COLO668 (cell line): ENCODE data around the gene PITPNM3.
"Not testable (repeated sequence)": the region's sequence is repeated elsewhere in the genome, so short reads cannot be mapped to it uniquely, and the experiment has no call there.

Source experiments
- DNase-seq: peaks from one replicate; lab custom pipeline; 2025; ENCODE audit not compliant: unreplicated experiment; lab: John Stamatoyannopoulos, UW

Gene PITPNM3

DNA sequence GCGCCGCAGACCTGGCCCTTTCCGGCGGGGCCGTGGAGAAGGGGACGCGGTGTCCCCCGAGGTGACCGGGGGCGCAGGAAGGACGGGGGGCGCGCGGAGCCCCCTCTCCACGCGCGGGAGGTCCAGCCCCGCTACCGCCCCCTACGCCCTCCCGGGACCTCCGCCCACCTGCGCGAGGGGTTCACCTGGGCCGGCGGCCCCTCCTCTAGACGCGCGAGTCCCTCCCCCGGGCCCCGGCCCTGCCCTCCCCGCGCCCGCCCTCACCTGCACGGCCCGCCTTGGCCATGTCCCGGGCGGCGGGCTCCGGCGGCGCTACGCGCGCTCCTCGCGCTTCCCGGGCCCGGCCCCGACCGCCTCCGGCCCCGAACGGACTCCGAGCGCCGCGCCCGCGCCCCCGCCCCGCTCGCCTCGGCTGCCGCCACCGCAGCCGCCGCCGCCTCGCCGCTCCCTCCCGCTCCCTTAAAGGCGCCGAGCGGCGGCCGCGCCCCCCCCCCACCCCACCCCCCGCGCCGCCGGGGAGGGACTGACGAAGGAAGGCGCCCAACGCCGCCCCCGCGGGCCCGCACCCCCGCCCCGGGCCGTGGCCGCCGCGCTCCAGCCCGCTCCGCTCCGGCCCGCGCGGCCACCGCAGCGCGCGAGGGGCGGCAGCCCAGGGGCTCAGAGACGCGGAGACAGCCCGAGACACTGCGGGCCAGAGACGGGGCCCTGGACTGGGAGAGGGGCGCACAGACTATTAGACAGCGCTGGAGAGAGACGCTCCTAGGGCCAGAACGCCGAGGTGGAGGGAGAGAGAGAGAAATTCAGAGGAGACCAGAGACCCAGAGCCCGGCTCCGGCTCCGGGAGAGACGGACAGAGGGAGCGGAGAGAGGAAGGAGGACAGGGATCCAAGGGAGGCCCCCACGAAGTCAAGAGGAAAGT lies at the start of gene PITPNM3:
PITPNM3 (minus strand) TSS at position 435 of the 919 bp plus-strand sequence; CDS start at position 286, 149 bp downstream.
- peak; percentile 5 for DNase-seq

DNA sequence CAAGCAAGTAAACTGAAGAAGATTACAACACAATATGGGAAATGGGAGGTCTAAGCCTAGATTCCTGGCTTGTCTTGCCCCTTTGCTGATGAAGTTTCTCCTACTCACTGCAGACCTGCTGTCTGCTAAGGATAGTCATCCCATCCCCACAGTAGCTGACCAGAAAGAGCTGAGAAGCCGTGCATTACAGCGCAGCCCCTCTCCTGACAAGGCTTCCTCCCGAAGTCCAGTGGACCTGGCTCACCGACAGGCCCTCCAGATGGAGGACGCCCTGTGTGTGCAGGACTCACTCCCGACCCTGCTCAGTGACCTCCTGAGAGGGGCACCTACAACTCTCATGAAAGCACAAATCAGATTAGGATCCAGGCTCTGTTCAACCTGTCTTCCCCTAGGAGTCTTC lies 48.8 kb upstream of the PITPNM3 start:
- DNase-seq: no peak

DNA sequence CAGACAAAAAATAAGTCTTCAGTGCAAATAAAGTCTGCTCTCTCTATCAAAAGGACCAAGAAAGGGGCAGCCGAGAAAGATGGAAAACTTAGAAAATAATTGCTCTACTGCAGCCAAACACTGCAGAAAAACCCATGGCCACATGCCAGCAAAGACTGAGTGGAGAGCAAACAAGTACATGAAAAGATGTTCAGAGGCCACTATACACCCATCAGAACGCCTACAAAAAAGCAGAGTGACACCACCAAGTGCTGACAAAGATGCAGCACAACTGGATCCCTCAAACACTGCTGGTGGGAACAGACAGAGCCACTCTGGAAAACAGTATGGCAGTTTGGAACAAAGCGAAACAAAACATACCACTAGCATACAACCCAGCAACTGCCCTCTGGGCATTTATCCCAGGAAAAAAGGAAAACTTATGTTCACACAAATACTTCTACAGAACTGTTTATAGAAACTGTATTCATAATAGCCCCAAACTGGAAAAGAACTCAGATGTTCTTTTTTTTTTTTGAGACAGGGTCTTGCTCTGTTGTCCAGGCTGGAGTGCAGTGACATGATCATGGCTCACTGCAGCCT lies 47.5 kb upstream of the PITPNM3 start:
- no peak for DNase-seq

DNA sequence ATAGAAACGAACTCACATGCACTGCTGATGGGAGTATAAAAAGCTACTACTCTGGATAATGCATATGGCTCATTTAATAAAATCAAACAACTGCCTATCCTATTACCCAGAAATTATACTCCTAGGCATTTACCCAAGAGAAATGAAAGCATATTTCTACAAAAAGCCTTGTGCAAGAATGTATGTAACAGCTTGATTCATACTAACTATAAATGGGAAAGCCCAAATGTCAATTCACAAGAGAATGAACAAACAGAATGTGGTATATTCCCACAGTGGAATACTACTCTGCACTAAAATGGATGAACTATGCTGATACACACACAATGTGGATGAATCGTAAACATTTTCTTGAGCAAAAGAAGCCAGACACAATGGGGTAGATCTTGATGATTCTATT lies 45.8 kb upstream of the PITPNM3 start:
- DNase-seq: no peak

DNA sequence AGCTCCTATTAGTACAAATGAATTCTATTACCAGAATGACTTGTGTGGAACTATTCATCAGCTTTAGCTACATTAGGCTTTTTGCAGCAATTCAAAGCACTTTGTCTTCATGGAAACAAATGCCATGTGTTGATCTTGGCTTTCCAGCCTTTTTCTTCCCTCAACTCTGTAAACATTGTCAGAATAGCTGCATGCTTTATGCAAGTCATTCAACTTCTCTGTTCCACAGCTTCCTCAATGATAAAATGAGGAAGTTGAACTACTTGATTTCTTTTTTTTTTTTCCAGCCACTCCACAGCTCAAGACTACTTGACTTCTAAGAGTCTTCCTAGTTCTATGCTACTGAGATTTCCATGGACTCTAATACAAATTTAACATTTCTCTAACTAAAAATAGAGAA lies 43.0 kb upstream of the PITPNM3 start:
- no peak for DNase-seq

DNA sequence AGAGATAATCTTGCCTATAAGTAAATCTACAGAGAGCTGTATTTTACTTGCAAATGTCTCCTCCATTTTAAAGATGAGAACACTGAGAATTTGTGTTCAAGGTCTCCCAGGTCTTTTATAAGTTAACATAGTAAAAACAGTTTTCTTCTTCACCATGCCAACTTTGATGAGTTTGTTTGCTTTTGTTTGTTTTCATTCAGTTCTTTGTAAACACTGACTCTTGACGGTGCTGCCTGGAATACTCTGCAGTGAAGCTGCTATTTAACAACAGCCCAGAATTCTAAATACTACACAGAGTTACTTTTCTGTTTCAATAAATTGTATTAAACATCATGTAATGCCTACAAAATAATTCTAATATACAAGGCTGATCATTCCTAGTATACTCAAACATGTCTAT lies 41.4 kb upstream of the PITPNM3 start:
- no peak for DNase-seq

DNA sequence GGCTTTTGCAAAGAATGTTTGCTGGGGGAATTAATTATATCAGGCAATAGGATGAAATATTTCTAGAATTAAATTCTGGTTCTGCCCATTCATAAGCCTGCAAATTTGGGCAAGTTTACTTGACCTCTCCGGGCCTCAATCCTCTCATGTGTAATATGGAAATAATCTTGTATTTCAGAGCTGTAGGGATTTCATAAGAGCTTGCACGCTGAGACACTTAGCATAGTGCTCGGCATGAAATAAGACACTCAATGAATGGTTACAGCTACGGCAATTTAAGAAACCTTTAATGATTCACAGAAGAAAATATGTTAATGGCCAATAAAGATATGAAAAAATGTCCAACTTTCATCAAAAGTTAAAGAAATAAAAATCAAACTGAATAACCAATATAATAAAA lies 40.6 kb upstream of the PITPNM3 start:
- no peak for DNase-seq

DNA sequence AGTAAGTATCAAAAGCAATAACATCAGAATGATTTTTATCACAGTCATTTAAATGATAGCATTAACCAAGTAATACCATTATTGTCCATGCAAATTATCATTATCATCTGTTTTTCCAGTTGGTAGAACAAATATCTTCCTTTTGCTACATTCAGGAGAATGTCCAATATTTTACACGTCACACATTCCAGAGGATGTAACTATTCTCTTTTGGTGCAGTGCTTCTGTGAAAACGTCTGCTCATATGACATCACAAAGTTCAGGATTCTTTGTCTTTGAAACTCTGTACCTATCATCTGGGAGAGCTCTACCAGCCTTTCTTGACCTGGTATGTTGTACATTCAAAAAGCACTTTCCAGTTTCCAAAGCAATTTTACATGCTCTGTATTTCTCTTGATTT lies 40.2 kb upstream of the PITPNM3 start:
- no peak for DNase-seq

DNA sequence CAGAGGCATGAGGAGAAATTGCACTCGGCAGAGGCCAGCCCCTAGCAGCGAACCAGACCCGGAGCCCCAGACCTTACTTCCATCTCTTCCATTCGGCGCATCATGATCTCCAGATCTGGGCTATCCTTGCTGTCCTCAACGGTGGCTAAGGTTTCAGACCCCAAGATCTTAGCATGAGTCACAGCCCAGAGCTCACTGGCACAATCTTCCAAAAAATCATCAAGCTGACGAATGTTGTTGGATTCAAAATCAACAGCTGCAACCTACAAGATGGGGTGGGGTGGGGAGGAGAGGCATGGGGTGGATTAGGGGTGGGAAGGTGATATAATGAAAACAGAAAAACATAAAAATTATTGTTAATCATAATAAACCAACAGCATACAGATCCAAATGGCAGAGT lies 39.7 kb upstream of the PITPNM3 start:
- no peak for DNase-seq

DNA sequence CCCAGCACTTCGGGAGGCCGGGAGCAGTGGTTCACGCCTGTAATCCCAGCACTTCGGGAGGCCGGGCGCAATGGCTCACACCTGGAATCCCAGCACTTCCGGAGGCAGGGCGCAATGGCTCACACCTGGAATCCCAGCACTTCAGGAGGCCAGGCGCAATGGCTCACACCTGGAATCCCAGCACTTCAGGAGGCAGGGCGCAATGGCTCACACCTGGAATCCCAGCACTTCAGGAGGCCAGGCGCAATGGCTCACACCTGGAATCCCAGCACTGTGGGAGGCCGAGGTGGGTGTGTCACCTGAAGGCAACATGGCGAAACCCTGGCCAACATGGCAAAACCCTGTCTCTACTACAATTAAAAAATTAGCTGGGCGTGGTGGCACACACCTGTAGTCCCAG lies 37.0 kb upstream of the PITPNM3 start:
- not testable (repeated sequence) for DNase-seq

DNA sequence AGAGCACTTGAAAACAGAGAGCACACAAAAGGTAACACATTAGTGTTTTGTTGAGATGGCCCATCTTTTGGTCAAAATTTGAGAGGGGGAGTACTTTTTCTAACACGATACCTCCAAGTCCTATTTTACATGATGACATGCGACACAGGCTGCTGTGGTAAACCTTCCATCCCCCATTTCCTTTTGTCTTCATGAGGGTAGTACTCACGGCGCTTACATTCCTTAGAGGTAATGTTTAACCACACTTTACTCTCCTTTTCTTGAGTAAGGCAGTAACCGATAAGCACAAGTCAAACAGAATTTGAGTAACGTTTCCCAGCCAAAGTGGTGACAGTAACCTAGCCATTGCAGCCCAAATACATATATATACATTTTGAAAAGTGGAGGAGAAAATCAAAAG lies 35.8 kb upstream of the PITPNM3 start:
- DNase-seq: no peak

DNA sequence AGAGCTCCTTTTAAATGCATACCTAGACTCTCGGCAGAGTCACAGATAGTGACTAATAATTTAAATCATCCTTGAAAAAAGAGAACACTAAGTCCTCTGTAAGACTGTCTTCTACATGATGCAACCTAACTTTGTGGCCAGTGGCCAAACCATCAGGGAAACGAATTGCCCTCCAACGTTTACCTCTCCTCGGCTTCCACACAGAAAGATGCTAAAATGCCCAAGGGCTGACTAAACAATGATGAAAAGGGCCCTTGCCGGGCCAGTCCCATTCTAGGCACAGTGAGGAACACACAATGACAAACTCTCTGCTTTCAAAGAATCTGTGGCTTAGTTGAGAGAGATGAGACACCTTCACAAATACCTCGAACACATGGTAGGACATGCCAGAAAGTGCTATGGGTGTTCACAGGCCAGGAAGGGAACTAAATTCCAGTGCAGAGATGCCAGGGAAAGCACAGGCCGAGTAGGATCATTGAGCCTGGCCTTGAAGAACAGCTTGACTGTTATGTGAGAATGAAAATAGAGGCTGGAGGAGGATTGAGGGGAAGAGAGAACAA lies 35.3 kb upstream of the PITPNM3 start:
- DNase-seq: no peak

DNA sequence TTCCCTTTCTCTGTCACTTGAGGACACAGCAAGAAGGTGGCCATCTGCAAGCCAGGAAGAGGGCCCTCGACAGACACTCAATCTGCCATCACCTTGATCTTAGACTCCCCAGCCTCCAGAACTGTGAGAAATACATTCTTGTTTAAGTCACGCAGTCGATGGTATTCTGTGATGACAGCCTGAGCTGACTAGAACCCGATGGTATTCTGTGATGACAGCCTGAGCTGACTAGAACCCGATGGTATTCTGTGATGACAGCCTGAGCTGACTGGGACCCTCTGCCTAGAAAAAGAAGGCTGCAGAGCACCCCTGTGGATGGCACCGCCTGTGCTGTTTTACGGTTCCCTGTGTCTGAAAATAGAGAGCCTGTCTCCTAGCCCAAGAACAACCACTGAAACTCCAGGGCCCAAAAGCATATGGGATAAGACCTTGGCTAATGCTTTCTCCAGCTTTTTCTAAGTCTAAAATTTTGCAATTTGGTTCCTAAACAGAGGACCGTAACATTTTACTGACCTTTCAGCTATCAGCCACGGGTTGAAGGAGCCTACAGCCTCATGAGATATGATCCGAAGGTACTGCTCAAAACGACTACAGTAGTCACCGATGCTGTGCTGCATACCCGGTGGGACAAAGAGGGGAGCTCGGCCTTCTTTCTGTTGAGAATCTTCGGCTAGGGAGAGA lies 33.1 kb upstream of the PITPNM3 start:
- no peak for DNase-seq

DNA sequence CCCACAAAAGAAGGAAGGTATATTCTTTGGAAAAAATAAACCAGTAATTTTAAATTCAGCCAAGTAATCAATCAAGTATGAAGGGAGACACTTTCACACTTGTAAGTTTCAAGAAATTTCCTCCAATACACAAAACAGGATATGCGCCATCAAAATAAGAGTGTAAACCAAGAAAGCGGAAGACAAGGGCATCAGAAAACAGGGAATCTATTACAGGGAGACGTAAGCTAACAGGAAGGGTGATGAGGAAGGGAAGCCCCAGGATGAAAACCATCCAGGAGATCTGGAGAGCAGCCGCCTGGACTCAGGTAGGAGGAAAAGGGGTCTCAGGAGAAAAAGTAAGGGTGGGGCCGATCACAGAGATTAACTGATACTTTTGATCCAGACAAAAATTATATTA lies 31.8 kb upstream of the PITPNM3 start:
- no peak for DNase-seq

DNA sequence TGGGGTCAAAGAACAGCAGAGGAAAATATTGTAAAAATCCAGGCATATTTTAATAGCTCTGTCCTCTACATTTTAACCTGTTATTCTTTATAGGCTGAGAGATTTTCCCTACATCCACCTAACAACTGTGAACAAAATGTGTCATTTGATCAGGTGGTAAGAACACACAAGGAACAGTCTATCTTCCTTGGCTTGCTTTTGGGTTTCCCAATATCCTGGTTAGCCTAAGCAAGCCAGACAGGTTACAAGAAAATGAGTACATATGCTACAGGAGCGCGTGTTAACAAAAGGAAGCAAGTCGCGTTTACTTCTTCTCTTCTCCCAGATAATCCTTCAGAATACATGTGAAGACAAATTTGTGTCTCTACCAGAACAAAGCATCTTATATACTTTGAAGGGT lies 31.0 kb upstream of the PITPNM3 start:
- DNase-seq: no peak

DNA sequence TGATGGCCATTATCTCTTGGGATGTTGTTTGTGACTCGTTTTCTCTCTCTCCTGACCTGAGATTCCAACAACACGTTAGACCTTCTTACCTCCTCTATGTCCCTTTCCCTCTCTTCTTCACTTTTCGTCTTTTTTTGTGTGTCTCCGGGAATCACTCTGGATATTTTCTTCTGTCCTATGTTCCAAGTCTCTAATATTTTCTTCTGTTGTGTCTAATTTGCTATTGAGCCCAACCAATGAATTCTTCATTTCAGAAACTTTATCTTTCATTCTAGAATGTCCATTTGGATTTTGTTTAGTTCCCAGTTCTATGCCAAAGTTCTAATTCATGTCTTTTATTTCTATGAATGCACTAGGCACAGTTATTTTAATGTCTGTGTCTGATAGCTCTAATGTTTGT lies 27.1 kb upstream of the PITPNM3 start:
- no peak for DNase-seq

DNA sequence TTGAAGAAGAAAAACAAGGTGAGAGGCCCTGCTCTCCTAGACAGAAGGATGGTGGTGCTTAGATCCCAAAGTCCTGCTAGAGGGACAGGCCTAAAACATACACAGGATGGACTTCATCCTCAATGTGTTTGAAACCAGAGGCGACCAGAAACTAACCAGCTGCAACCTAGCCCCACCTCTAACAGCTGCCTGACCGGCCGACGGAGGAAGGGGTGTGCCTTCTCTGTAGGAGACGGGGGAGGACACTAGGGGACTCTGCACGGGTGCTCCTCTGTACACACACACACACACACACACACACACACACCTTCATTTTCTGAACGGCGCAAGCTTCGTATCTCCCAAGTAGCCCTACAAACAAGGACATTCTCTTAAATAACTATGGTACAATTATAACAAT lies 24.3 kb upstream of the PITPNM3 start:
- DNase-seq: no peak

DNA sequence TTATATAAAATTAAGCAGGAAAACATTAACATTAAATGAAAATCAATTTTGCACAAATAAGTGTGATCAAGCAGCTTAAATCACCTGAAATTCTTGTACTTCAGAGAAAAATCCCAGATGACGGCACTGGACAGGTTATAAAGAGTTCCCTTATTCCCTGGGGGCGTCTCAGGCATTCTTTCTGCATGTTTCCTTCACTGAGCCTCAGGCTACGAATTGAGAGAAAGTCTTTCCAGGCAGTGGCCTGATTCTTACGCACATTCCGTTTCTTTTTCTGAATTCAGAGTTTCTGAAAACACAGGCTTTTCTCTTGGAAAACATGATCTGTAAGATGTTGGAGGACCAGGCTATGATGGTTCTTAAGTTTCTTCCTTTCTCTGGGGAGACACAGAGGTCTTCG lies 22.1 kb upstream of the PITPNM3 start:
- DNase-seq: no peak

DNA sequence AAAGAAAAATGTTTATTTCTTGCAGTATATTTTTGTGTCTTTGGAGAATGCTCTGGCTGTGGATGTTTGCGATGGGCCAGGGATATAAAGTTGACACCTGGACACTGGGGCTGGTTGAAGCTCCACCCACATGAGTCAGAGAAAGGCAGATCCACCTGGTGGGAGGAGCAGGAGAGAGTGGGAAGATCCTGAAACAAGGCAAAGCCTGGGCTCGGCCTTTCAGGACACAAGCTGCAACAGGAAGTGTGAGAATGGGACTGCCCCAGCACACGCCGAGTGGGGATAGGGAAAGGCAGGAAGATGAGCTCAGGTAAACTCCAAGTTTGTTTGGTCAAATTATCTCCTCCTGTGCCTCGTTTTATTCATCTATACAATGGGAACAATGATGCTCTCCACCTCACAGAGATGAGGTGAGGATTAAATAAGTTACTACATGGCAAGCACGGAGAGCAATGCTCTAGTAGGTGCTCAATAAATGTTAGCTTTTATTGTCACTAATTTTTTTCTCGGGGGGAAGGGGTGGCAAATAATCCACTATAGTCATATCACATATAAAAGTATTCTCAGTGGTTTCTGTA lies 21.4 kb upstream of the PITPNM3 start:
- peak; percentile 15 for DNase-seq

DNA sequence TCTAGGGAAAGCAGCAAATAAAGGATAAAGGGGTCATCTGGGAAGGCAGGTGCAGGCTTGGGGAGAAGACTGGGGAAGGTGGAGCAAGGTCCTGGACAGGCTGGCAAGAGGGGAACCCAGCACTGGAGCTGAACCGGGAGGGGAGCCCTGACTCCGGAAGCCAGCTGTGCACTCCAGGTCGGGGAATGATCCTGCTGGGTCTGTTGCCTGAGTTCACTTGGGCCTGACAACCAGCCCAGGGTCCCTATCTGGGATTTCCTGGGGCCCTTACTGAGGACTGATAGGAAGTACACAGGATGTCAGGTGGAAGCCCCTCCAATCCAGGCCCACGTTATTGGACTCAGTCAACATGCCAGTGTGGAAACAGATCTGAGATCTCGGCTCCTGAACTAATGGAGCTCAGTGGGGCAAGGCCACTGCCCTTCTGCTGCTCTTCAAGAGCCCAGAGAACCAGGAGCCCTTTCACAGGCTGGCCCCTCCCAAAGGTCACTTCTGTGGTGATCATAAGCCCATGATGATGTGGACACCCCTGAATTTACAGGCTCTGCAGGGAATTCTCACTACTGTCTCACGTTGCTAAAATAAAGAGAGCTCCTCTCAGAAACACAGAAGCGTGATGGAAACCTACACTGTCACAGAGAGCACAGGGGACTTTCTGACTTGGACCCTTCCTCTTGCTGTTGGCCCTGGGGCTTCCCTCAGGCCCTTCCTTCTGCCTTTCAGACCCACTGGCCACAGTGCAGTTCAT lies 19.9 kb upstream of the PITPNM3 start:
- no peak for DNase-seq

DNA sequence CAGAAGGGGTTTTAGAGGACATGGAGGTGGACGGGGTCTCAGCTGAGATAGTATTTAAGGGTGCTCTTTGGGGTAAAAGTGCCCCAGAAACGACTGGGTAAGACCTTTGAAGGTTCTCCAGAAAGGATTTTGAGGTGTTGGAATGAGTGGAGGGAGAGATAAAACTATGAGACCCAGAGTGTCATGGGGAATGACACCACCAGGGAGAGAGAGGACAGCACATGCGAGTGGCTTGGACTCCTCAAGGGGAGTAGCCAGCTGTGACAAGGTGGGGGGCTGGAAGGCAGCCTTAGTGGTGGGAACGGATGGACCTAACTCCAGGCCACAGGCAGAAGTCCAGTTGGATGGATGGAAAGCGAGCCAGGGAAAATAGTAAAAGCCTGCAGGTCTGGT lies 19.2 kb upstream of the PITPNM3 start:
- no peak for DNase-seq
